Vagina (tissue), 2 donors: ENCODE data around the gene CUL9. TPM values are rescaled to one million over a fixed set of nuclear protein-coding genes. Genes with fewer than 3 reads are reported as not detected.

Experiments used
- DNase-seq, 2 donors: peaks; one replicate each; pipeline ENCODE4 v3.0.0-alpha.2; 2017; ENCODE audit errors: extremely low spot score in 2 of 2
- H3K27ac ChIP-seq: fragments of 200-600 bp; sonication (generic); one replicate; pipeline ENCODE4 v1.5.1; 2019
- H3K27me3 ChIP-seq: fragments of 200-600 bp; sonication (generic); one replicate; pipeline ENCODE4 v1.5.1; 2019
- H3K36me3 ChIP-seq, 2 donors: fragments of 200-600 bp; sonication (generic); one replicate each; pipeline ENCODE4 v1.5.1; 2017 to 2019
- H3K4me1 ChIP-seq: fragments of 200-600 bp; sonication (generic); one replicate; pipeline ENCODE4 v1.5.1; 2019
- H3K4me3 ChIP-seq, 2 donors: fragments of 200-600 bp; sonication (generic); 1 replicate in 1 of 2; 2 replicates in 1 of 2; pipeline ENCODE4 v1.5.1; 2016 to 2019
- H3K9me3 ChIP-seq: fragments of 200-600 bp; sonication (generic); one replicate; pipeline ENCODE4 v1.5.1; 2019
- POLR2A ChIP-seq, 2 donors: fragments of 450-650 bp; IDR thresholded peaks; one replicate each; pipeline ENCODE4 v1.6.1; 2017; ENCODE audit warnings: antibody characterized with exemption in 2 of 2, mild to moderate bottlenecking in 2 of 2, moderate library complexity in 2 of 2
- POLR2AphosphoS5 ChIP-seq, 2 donors: sonication (generic); formaldehyde crosslinking; IDR thresholded peaks; one replicate each; pipeline ENCODE4 v1.9.0; 2017; ENCODE audit warnings: antibody characterized with exemption in 2 of 2, mild to moderate bottlenecking in 2 of 2, low read depth in 1 of 2; ENCODE audit not compliant: insufficient read depth in 1 of 2
- intact Hi-C: fragments of 100-400 bp; cut with DNase I; formaldehyde crosslinking; loops from one replicate; pipeline ENCODE4 v1.15.1; 2023
- total RNA-seq: library from RNA; depleted of rRNA; stranded (reverse); fragments of >200 nt; gene quantifications from one replicate; pipeline ENCODE4 v1.2.3, GENCODE V29; 2016
- TF ChIP-seq, protein P1 (sequence below), 3 experiments: fragments of 450-650 bp in 2 of 3; fragments of 200-600 bp in 1 of 3; sonication (generic) in 1 of 3; IDR thresholded peaks; one replicate each; pipeline ENCODE4 v1.5.1; 2017 to 2019; ENCODE audit warnings: antibody characterized with exemption in 3 of 3, mild to moderate bottlenecking in 2 of 3, moderate library complexity in 2 of 3

The CUL9 gene
- total RNA-seq, 1 donor from 2014 or later, result 49.1 TPM

DNA sequence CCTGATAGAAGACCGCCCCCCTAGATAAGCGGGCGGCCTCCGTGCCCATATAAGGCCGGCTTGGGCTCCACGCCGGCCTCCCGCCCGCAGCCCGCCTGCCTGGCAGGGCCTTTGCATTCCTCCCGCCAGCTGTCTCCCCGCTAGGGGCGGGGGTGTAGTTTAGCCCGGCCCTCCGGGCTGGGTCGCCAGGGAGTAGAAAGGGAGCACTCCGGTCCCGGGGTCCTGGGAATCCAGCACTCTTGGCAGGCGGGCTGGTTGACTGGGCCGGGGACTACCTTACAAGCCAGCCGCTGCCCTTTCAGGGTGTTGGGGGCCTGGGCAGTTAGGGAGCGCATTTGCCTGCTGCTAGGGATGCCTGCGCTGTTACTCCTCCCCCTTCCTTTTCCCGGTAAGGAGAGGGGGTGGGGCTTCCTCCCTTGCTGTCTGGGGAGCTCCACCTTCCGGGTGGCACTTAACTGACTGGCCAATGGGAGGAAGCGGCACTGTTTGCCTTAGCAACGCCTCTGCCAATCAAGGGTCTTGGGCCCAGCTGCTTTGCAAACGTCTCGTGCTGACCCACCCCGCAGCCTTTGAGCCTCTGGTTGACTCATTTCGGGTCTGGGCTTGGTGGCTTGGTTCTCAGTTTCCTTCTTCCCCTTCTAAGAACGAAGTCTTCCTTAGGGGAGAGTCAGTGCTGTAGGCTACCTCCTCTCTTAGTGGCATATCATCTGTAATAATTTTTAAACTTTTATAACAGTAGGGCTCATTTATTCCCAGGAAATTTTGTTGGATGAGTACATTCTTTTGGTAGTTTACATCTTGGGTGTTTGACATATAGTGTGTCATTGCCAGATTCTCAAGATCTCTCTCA is 7.5 kb upstream of the CUL9 start:
- H3K27ac ChIP-seq, result peak overlapping the region; percentile 97
- H3K27me3 ChIP-seq, result no peaks in the 10 kb centered on the region
- TF ChIP-seq POLR2AphosphoS5 (IDR thresholded peaks at IDR 0.05; ENCODE audit: insufficient read depth in 1 of 2, low read depth in 1 of 2) (peak; percentile 93 to 97), POLR2A (IDR thresholded peaks at IDR 0.05) (peak in 1 of 2 donors; percentile 58)
- TF ChIP-seq, protein P1, sequence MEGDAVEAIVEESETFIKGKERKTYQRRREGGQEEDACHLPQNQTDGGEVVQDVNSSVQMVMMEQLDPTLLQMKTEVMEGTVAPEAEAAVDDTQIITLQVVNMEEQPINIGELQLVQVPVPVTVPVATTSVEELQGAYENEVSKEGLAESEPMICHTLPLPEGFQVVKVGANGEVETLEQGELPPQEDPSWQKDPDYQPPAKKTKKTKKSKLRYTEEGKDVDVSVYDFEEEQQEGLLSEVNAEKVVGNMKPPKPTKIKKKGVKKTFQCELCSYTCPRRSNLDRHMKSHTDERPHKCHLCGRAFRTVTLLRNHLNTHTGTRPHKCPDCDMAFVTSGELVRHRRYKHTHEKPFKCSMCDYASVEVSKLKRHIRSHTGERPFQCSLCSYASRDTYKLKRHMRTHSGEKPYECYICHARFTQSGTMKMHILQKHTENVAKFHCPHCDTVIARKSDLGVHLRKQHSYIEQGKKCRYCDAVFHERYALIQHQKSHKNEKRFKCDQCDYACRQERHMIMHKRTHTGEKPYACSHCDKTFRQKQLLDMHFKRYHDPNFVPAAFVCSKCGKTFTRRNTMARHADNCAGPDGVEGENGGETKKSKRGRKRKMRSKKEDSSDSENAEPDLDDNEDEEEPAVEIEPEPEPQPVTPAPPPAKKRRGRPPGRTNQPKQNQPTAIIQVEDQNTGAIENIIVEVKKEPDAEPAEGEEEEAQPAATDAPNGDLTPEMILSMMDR (IDR thresholded peaks at IDR 0.05), result no peak
- peaks cover 35% of the 10 kb centered on the region for H3K4me1 ChIP-seq
- peak; percentile 100 for DNase-seq
- peaks cover 0 to 35% of the 10 kb centered on the region in 2 donors for H3K36me3 ChIP-seq
- intact Hi-C loops, result no loop called here
- peak overlapping the region; percentile 80 to 88 for H3K4me3 ChIP-seq
- H3K9me3 ChIP-seq, result no peaks in the 10 kb centered on the region

DNA sequence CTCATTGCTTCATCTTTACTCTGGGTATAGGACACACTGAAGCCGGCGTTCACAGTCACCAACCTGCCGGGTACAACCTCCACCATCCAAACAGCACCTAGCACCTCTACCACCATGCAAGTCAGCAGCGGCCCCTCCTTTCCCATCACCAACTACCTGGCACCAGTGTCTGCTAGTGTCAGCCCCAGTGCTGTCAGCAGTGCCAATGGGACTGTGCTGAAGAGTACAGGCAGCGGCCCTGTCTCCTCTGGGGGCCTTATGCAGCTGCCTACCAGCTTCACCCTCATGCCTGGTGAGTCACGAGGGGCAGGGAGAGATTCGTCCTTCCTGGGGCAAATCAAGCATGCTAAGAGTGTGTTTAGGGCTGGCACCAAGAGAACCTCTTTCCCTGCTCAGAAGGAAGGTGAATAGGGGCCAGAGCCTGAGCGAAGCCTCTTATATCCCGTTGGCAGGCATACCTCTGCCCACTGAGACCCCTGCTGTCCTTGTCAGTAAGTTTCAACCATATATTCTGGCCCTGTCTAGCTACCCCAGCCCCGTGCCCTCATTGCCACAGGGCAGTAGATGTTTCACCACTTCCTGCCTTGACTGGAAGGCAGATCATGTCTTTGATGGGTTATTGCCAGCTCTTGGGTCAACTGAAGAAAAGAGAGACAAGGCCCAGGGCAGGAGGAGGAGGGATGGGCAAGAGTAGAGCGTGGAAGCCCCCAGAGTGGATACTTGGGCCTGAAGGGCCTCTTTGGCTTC is 6.1 kb upstream of the CUL9 start:
- Histone ChIP-seq H3K27ac (peak overlapping the region; percentile 97), H3K4me1 (peaks cover 35% of the 10 kb centered on the region), H3K4me3 (no peak overlapping the region), H3K36me3 (peaks cover 0 to 44% of the 10 kb centered on the region in 2 donors), H3K9me3 (no peaks in the 10 kb centered on the region), H3K27me3 (no peaks in the 10 kb centered on the region)
- intact Hi-C loops, result no loop called here
- no peak for DNase-seq
- TF ChIP-seq POLR2A (IDR thresholded peaks at IDR 0.05) (no peak), POLR2AphosphoS5 (IDR thresholded peaks at IDR 0.05; ENCODE audit: insufficient read depth in 1 of 2, low read depth in 1 of 2) (no peak)
- TF ChIP-seq, protein P1 (IDR thresholded peaks at IDR 0.05), result no peak

DNA sequence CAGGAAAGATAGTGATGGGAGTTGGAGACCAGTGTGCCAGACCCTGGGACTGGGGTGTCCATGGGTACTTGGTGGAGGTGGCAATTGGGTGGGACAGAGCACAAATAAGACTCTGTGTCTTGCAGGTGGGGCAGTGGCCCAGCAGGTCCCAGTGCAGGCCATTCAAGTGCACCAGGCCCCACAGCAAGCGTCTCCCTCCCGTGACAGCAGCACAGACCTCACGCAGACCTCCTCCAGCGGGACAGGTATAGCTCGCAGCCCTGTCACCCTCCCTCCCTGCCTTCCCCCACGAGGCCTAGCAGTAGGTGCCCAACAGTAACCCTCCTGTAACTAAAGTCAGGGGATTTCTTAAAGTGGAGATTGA is 5.6 kb upstream of the CUL9 start:
- Histone ChIP-seq H3K27me3 (no peaks in the 10 kb centered on the region), H3K36me3 (peaks cover 0 to 44% of the 10 kb centered on the region in 2 donors), H3K27ac (no peak overlapping the region), H3K4me3 (no peak overlapping the region), H3K9me3 (no peaks in the 10 kb centered on the region), H3K4me1 (peaks cover 39% of the 10 kb centered on the region)
- TF ChIP-seq POLR2A (IDR thresholded peaks at IDR 0.05) (no peak), POLR2AphosphoS5 (IDR thresholded peaks at IDR 0.05; ENCODE audit: insufficient read depth in 1 of 2, low read depth in 1 of 2) (no peak)
- intact Hi-C loops, result no loop called here
- DNase-seq, result no peak

DNA sequence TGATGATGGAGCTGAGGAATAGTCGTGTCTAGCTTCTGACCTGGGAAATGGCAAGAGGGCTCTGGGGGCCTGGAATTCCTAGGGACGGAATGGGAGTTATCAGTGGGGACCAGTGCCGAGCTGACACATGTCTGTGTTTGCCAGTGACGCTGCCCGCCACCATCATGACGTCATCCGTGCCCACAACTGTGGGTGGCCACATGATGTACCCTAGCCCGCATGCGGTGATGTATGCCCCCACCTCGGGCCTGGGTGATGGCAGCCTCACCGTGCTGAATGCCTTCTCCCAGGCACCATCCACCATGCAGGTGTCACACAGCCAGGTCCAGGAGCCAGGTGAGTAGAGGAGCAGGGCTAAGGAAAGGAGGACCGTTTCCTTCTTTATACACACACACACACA is 3.8 kb upstream of the CUL9 start:
- Histone ChIP-seq H3K36me3 (peaks cover 0 to 44% of the 10 kb centered on the region in 2 donors), H3K27me3 (no peaks in the 10 kb centered on the region), H3K4me1 (peaks cover 45% of the 10 kb centered on the region), H3K9me3 (no peaks in the 10 kb centered on the region), H3K27ac (no peak overlapping the region), H3K4me3 (no peak overlapping the region)
- intact Hi-C loops, result no loop called here
- no peak for DNase-seq
- TF ChIP-seq POLR2AphosphoS5 (IDR thresholded peaks at IDR 0.05; ENCODE audit: insufficient read depth in 1 of 2, low read depth in 1 of 2) (no peak), POLR2A (IDR thresholded peaks at IDR 0.05) (no peak)
- TF ChIP-seq, protein P1 (IDR thresholded peaks at IDR 0.05), result no peak

DNA sequence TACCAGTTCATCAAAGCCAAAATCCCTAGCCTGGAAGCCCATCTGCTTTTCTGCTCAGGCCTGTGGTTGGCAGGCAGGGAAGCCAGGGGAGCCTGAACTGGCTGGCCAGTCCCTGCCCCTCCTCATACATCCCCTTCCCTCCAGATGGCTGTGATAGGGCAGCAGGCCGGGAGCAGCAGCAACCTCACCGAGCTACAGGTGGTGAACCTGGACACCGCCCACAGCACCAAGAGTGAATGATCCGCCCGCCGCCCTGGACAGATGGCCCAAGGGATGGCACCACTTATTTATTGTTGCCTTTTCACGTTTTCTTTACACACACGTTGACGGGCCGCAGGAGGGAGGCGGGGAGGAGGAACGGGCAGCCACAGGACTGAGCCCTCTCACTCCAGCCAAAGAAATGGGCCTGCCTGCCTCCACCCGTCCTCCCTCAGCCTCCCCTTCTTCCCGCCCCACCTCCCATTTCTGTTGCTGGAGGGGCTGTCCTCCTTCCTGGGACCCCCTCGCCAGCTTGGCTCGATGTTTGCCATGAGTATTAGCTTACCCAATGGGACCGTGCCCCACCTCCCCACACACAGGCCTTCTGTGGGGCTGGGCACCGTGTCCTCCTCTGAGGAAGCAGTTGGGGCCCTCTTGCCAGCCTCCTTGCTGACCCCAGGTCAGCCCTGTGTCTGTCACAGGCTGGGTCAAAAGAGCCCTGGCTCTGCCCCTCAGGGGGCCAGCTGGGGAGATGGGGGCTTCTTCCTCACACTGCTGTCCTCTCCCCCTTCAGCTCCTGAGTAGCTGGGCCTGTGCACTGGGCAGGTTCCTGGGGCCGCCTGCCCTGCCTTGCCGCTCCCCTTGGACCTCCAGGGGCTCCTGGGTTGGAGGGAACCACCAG is 2.8 kb upstream of the CUL9 start:
- DNase-seq, result peak in 1 of 2 donors; percentile 81
- Histone ChIP-seq H3K9me3 (no peaks in the 10 kb centered on the region), H3K27ac (no peak overlapping the region), H3K36me3 (peaks cover 0 to 44% of the 10 kb centered on the region in 2 donors), H3K4me1 (peaks cover 39% of the 10 kb centered on the region), H3K27me3 (no peaks in the 10 kb centered on the region), H3K4me3 (no peak overlapping the region)
- intact Hi-C loops, result no loop called here
- no peak for TF ChIP-seq POLR2A (IDR thresholded peaks at IDR 0.05)
- TF ChIP-seq, protein P1 (IDR thresholded peaks at IDR 0.05), result no peak
- no peak for TF ChIP-seq POLR2AphosphoS5 (IDR thresholded peaks at IDR 0.05; ENCODE audit: insufficient read depth in 1 of 2, low read depth in 1 of 2)
